Endothelial cell of umbilical vein (primary cell): Measurements from ENCODE around the gene RMDN2. TPM values are rescaled to one million over a fixed set of nuclear protein-coding genes. Genes with fewer than 3 reads are reported as not detected.

Source experiments
- BruUV-seq: library from RNA; stranded (reverse); fragments of 400-500 nt; replicated peaks from 2 replicates; lab custom pipeline; 2021; lab: Mats Ljungman, UMichigan
- CTCF ChIA-PET: fragments of 300-600, 350-600 bp; sonication (Branson Sonifier 250); formaldehyde crosslinking; loops from one replicate; lab custom pipeline; 2021; ENCODE audit warnings: antibody characterized with exemption, inconsistent platforms; lab: Charles Lee
- POLR2A ChIA-PET: fragments of 300-600, 350-600 bp; sonication (Branson Sonifier 250); formaldehyde crosslinking; loops from one replicate; lab custom pipeline; 2021; ENCODE audit warnings: antibody characterized with exemption, inconsistent platforms; lab: Charles Lee
- DNase-seq: peaks from one replicate; pipeline ENCODE4 v3.0.0-alpha.2; 2011; ENCODE audit warnings: low read depth, low spot score
- FAIRE-seq: peaks from 2 replicates; lab custom pipeline; 2011; peaks lifted over from hg19 to GRCh38; lab: Jason Lieb, UNC
- H2AFZ ChIP-seq: 2 replicates; pipeline ENCODE4 v1.6.0; 2012; ENCODE audit warnings: low read depth, low read length, control low read depth, inconsistent platforms
- H3K27ac ChIP-seq: 2 replicates; pipeline ENCODE4 v1.5.1; 2011; ENCODE audit warnings: low read depth, mild to moderate bottlenecking, control low read depth, low read length, moderate library complexity; ENCODE audit not compliant: insufficient read depth
- H3K27me3 ChIP-seq, 2 experiments: 2 replicates each; pipeline versions ENCODE4 v1.6.0 to v1.6.1; 2011; ENCODE audit warnings: low read length in 2 of 2, mixed read lengths in 1 of 2; ENCODE audit not compliant: control insufficient read depth in 2 of 2, insufficient read depth in 2 of 2
- H3K36me3 ChIP-seq, 2 experiments: 2 replicates in 1 of 2; 3 replicates in 1 of 2; pipeline ENCODE4 v1.5.1; 2011; ENCODE audit warnings: low read length in 2 of 2, mild to moderate bottlenecking in 1 of 2, moderate library complexity in 1 of 2; ENCODE audit not compliant: control insufficient read depth in 2 of 2, insufficient read depth in 2 of 2; ENCODE audit errors: extremely low read depth in 1 of 2
- H3K4me1 ChIP-seq: 3 replicates; pipeline ENCODE4 v1.5.1; 2011; ENCODE audit warnings: mild to moderate bottlenecking, low read length; ENCODE audit not compliant: control insufficient read depth, insufficient read depth; ENCODE audit errors: extremely low read depth
- H3K4me2 ChIP-seq: 2 replicates; pipeline ENCODE4 v1.6.1; 2011; ENCODE audit warnings: low read length, control low read depth, mixed read lengths; ENCODE audit not compliant: insufficient read depth
- H3K4me3 ChIP-seq, 3 experiments: fragments of 200-600 bp in 1 of 3; sonication (generic), shearing (Covaris generic) in 1 of 3; replicated peaks in 1 of 3; 2 replicates each; pipeline ENCODE4 v1.5.1; 2011 to 2016; ENCODE audit warnings: control low read depth in 3 of 3, low read length in 3 of 3, mild to moderate bottlenecking in 2 of 3, inconsistent platforms in 1 of 3, low read depth in 1 of 3, moderate library complexity in 1 of 3; ENCODE audit not compliant: insufficient read depth in 1 of 3
- H3K79me2 ChIP-seq: 2 replicates; pipeline ENCODE4 v1.6.0; 2012; ENCODE audit warnings: low read length, inconsistent platforms; ENCODE audit not compliant: control insufficient read depth, insufficient read depth
- H3K9ac ChIP-seq: replicated peaks from 2 replicates; pipeline ENCODE3; 2011; ENCODE audit warnings: low read length, control low read depth; ENCODE audit not compliant: insufficient read depth; ENCODE audit errors: extremely low read depth
- H3K9me1 ChIP-seq: replicated peaks from 3 replicates; pipeline ENCODE4 v1.6.0; 2011; ENCODE audit warnings: mild to moderate bottlenecking, low read length; ENCODE audit not compliant: control insufficient read depth, insufficient read depth; ENCODE audit errors: extremely low read depth
- H3K9me3 ChIP-seq: replicated peaks from 2 replicates; pipeline ENCODE4 v1.5.1; 2012; ENCODE audit warnings: low read length, inconsistent platforms; ENCODE audit not compliant: control insufficient read depth, insufficient read depth
- H4K20me1 ChIP-seq: replicated peaks from 2 replicates; pipeline ENCODE3; 2011; ENCODE audit warnings: mild to moderate bottlenecking, low read length; ENCODE audit not compliant: control insufficient read depth, insufficient read depth; ENCODE audit errors: extremely low read depth
- CTCF ChIP-seq, 2 donors: IDR thresholded peaks; 1 replicate in 1 of 2; 2 replicates in 1 of 2; pipeline ENCODE4 v1.5.1; 2011; ENCODE audit warnings: low read length in 2 of 2, mild to moderate bottlenecking in 2 of 2, moderate library complexity in 2 of 2, control low read depth in 1 of 2, inconsistent platforms in 1 of 2, low read depth in 1 of 2; ENCODE audit not compliant: insufficient read depth in 1 of 2; ENCODE audit errors: extremely low read depth in 1 of 2
- EZH2 ChIP-seq: IDR thresholded peaks from 2 replicates; pipeline ENCODE4 v1.6.1; 2012; ENCODE audit warnings: borderline replicate concordance, low read depth, mild to moderate bottlenecking, moderate library complexity, low read length, inconsistent platforms; ENCODE audit not compliant: severe bottlenecking
- FOS ChIP-seq: IDR thresholded peaks from 2 replicates; pipeline ENCODE4 v1.6.1; 2011; ENCODE audit warnings: mild to moderate bottlenecking, low read length, moderate library complexity, borderline replicate concordance; ENCODE audit not compliant: insufficient read depth
- GATA2 ChIP-seq: IDR thresholded peaks from 2 replicates; pipeline ENCODE4 v1.7.0; 2011; ENCODE audit warnings: low read depth, mild to moderate bottlenecking, moderate library complexity, mixed read lengths, low read length; ENCODE audit not compliant: insufficient read length, insufficient read depth
- JUN ChIP-seq: IDR thresholded peaks from 2 replicates; pipeline ENCODE4 v1.6.1; 2011; ENCODE audit warnings: borderline replicate concordance, low read depth; ENCODE audit not compliant: insufficient read length, insufficient read depth
- MAX ChIP-seq: IDR thresholded peaks from 2 replicates; pipeline ENCODE4 v1.6.1; 2011; ENCODE audit not compliant: insufficient read depth, insufficient read length
- MYC ChIP-seq: IDR thresholded peaks from one replicate; pipeline ENCODE4 v1.6.1; 2011; ENCODE audit warnings: mild to moderate bottlenecking, low read depth, low read length
- POLR2AphosphoS5 ChIP-seq: IDR thresholded peaks from 2 replicates; pipeline ENCODE4 v1.6.1; 2012; ENCODE audit warnings: low read depth, mild to moderate bottlenecking, control low read depth, low read length, moderate library complexity; ENCODE audit not compliant: insufficient read depth
- dilution Hi-C: fragments of 300-500 bp; cut with MboI; formaldehyde crosslinking; loops from one replicate; pipeline ENCODE4 v1.15.0; 2019; ENCODE audit warnings: low sequenced_read_pairs; ENCODE audit not compliant: extremely low pct_ligation_motif_present
- intact Hi-C: fragments of 100-400 bp; cut with micrococcal nuclease; formaldehyde crosslinking; loops from one replicate; pipeline ENCODE4 v1.10.0; 2022
- polyA plus RNA-seq, 4 experiments: library from polyadenylated mRNA; depleted of rRNA in 3 of 4; stranded (reverse) in 3 of 4; unstranded in 1 of 4; fragments of >200 nt; gene quantifications; 2 replicates each; pipeline versions ENCODE4 v1.2.1 to v1.2.3, GENCODE V29; 2011 to 2012; ENCODE audit warnings: missing spikeins in 1 of 4
- total RNA-seq: library from RNA; stranded (reverse); gene quantifications from 2 replicates; pipeline ENCODE4 v1.2.3, GENCODE V29; 2021

The RMDN2 gene
- total and polyA plus RNA-seq, 2 donors (not counting 3 experiments of a cell fraction or from before 2014, with no cell fraction given), result 0.97 to 2.8 TPM

GRCh38 chr2:37877457-37878315 is 47.4 kb upstream of the RMDN2 start:
- no peak overlapping the region for H3K27ac ChIP-seq
- no peaks in the 10 kb centered on the region for H4K20me1 ChIP-seq
- DNase-seq (peak; percentile 73), FAIRE-seq (peak; percentile 87)
- H2AFZ ChIP-seq, result peak overlapping the region; percentile 34
- peak overlapping the region; percentile 77 for H3K4me2 ChIP-seq
- H3K4me3 ChIP-seq, result no peak overlapping the region
- H3K9me1 ChIP-seq, result no peaks in the 10 kb centered on the region
- no peaks in the 10 kb centered on the region for H3K36me3 ChIP-seq
- ChIA-PET CTCF (interaction anchor here (0.5 to 10.1 kb wide), 156 partner anchors 10 to 1094 kb away, joined by 3 to 509 read pairs (median 4); partner anchors contain the start of genes CDC42EP3, CEBPZ, EIF2AK2 and NDUFAF7), POLR2A (interaction anchor here (0.9 to 1.0 kb wide), 2 partner anchors 21 to 462 kb away, joined by 3 read pairs; no protein-coding TSS in a partner anchor)
- H3K79me2 ChIP-seq, result no peaks in the 10 kb centered on the region
- H3K9me3 ChIP-seq, result no peaks in the 10 kb centered on the region
- intact Hi-C loops, result loop anchor here (1.0 to 5.0 kb wide), 10 partner anchors 22 to 709 kb away; partner anchors contain the start of genes CDC42EP3 and QPCT
- peaks cover 3% of the 10 kb centered on the region for H3K4me1 ChIP-seq
- peak overlapping the region; percentile 34 for H3K9ac ChIP-seq
- dilution Hi-C loops, result no loop called here
- TF ChIP-seq CTCF (IDR thresholded peaks at IDR 0.05; ENCODE audit: extremely low read depth in 1 of 2, insufficient read depth in 1 of 2, low read depth in 1 of 2, low read length in 2 of 2) (peak; percentile 31 to 39), MYC (no peak), POLR2AphosphoS5 (no peak), MAX (no peak), EZH2 (no peak), FOS (peak; percentile 47), JUN (peak; percentile 66), GATA2 (no peak)
- no TSS peak for BruUV-seq
- H3K27me3 ChIP-seq, result no peaks in the 10 kb centered on the region
